Sigmoid colon (tissue), 7 donors: ENCODE measurements around the gene VTI1B. TPM values are rescaled to one million over a fixed set of nuclear protein-coding genes. Genes with fewer than 3 reads are reported as not detected.
A peak's percentile ranks its signal among the peaks of the same experiment; 100 is the strongest.

Source experiments
- DNase-seq: peaks from one replicate; pipeline ENCODE4 v3.0.0-alpha.2; 2019
- H3K27ac ChIP-seq, 4 donors: fragments of 200-600 bp; sonication (generic); one replicate each; pipeline ENCODE4 v1.5.1; 2016 to 2019; ENCODE audit warnings: mild to moderate bottlenecking in 1 of 4
- H3K27me3 ChIP-seq, 3 donors: fragments of 200-600 bp; sonication (generic); one replicate each; pipeline ENCODE4 v1.5.1; 2019; ENCODE audit warnings: mild to moderate bottlenecking in 1 of 3
- H3K36me3 ChIP-seq, 4 donors: fragments of 200-600 bp; sonication (generic); one replicate each; pipeline ENCODE4 v1.5.1; 2016 to 2019
- H3K4me1 ChIP-seq, 4 donors: fragments of 200-600 bp; sonication (generic); one replicate each; pipeline ENCODE4 v1.5.1; 2017 to 2019
- H3K4me3 ChIP-seq, 4 donors: fragments of 200-600 bp; sonication (generic); one replicate each; pipeline ENCODE4 v1.5.1; 2017 to 2019; ENCODE audit warnings: mild to moderate bottlenecking in 2 of 4, moderate library complexity in 1 of 4
- H3K9me3 ChIP-seq, 4 donors: fragments of 200-600 bp in 3 of 4; sonication (generic) in 3 of 4; one replicate each; pipeline versions ENCODE4 v1.5.1 to v1.6.1; 2013 to 2019
- EP300 ChIP-seq, 4 donors: sonication (generic); formaldehyde crosslinking; IDR thresholded peaks; one replicate each; pipeline ENCODE4 v1.6.1; 2017; ENCODE audit warnings: antibody characterized with exemption in 4 of 4
- POLR2A ChIP-seq, 2 donors: fragments of 450-650 bp; IDR thresholded peaks; one replicate each; pipeline ENCODE4 v1.6.1; 2016; ENCODE audit warnings: antibody characterized with exemption in 2 of 2, mild to moderate bottlenecking in 2 of 2, moderate library complexity in 2 of 2
- POLR2AphosphoS5 ChIP-seq, 4 donors: sonication (generic); formaldehyde crosslinking; IDR thresholded peaks; one replicate each; pipeline ENCODE4 v1.6.1; 2017; ENCODE audit warnings: antibody characterized with exemption in 4 of 4
- whole genome bisulfite sequencing, 2 donors: extraction: QIAGEN DNeasy Blood & Tissue Kit; methylation state at CpG; one replicate each; pipeline ENCODE4 v1.1.7; 2013; 5-methylcytosine and 5-hydroxymethylcytosine counted together
- intact Hi-C: fragments of 100-400 bp; cut with DNase I; formaldehyde crosslinking; loops from one replicate; pipeline ENCODE4 v1.15.1; 2023
- polyA plus RNA-seq, 3 donors: library from polyadenylated mRNA; stranded (reverse); fragments of 200-250 nt; gene quantifications; one replicate each; pipeline ENCODE4 v1.2.3, GENCODE V29; 2013
- total RNA-seq, 4 donors: library from RNA; depleted of rRNA; stranded (reverse); fragments of >200 nt; gene quantifications; one replicate each; pipeline ENCODE4 v1.1.0, GENCODE V29; 2016
- TF ChIP-seq, protein P1 (sequence below), 4 experiments: fragments of 450-650 bp in 3 of 4; fragments of 200-600 bp in 1 of 4; IDR thresholded peaks; one replicate each; pipeline ENCODE4 v1.5.1; 2016 to 2019; ENCODE audit warnings: antibody characterized with exemption in 4 of 4, mild to moderate bottlenecking in 3 of 4, moderate library complexity in 2 of 4
- donor health status: healthy with polysubstance abuse.
- donor health status: Bipolar disorder and iron deficiency.
- donor health status: healthy.

VTI1B gene
- total and polyA plus RNA-seq, 7 donors: 58.6 to 148 (median 109) TPM

DNA sequence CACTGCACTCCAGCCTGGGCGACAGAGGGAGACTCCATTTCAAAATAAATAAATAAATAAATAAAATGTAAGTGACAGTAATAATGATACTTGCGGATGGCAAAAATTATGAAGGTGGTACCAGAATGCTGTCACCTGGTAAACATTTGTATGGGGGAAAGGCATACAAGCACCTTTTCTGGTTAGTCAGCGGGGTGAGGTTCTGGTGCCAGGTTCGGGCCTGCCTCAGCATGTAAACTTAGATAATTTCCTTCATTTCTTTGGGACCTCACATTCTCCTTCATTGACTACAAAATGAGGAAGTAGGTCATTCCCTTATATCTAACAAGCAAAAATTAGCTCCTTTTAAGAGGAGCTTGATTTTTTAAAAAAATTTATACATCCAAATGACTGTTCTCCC lies 10.8 kb downstream of the VTI1B start:
- Histone ChIP-seq H3K4me3 (no peak overlapping the region), H3K9me3 (no peaks in the 10 kb centered on the region), H3K4me1 (peaks cover 0 to 19% (median 5%) of the 10 kb centered on the region in 4 donors), H3K27me3 (no peaks in the 10 kb centered on the region), H3K27ac (no peak overlapping the region), H3K36me3 (peaks cover 0 to 15% (median 7%) of the 10 kb centered on the region in 4 donors)
- intact Hi-C loops: no loop called here
- 80 to 93% methylated on average over 4 of the region's 4 CpGs for WGBS, 2 donors
- TF ChIP-seq, protein P1, sequence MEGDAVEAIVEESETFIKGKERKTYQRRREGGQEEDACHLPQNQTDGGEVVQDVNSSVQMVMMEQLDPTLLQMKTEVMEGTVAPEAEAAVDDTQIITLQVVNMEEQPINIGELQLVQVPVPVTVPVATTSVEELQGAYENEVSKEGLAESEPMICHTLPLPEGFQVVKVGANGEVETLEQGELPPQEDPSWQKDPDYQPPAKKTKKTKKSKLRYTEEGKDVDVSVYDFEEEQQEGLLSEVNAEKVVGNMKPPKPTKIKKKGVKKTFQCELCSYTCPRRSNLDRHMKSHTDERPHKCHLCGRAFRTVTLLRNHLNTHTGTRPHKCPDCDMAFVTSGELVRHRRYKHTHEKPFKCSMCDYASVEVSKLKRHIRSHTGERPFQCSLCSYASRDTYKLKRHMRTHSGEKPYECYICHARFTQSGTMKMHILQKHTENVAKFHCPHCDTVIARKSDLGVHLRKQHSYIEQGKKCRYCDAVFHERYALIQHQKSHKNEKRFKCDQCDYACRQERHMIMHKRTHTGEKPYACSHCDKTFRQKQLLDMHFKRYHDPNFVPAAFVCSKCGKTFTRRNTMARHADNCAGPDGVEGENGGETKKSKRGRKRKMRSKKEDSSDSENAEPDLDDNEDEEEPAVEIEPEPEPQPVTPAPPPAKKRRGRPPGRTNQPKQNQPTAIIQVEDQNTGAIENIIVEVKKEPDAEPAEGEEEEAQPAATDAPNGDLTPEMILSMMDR (IDR thresholded peaks at IDR 0.05): no peak
- TF ChIP-seq POLR2AphosphoS5 (IDR thresholded peaks at IDR 0.05) (no peak), EP300 (IDR thresholded peaks at IDR 0.05) (no peak), POLR2A (IDR thresholded peaks at IDR 0.05) (no peak)
- DNase-seq: no peak

DNA sequence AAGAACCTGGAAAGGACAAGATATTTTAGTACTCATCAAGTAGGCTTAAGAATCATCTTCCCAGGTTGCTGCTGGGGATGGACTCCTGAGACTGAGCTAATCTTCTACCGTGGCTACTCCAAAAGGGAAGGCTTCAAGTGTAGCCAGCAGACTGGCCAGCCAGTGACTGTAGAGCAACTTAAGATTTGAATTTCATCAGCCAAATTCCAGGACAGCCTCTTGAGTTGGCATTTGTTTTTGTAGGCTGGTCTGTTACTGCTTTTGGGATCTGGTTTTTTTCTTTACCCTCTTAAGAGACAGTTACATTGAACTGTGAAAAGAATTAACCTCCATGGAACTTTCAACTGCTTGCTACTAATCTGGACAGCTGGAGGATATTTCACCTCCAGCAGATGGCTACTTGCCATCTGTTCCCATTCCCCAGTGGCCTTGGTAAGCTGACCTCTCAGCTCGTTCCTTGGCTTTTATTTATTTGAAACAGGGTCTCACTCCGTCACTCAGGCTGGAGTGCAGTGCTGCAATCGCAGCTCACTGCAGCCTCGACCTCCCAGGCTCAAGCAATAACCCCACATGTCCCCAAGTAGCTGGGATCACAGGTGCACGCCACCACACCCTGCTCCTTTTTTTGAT lies 20.7 kb downstream of the VTI1B start:
- peak; percentile 12 to 72 (median 54) for TF ChIP-seq POLR2AphosphoS5 (IDR thresholded peaks at IDR 0.05)
- TF ChIP-seq, protein P1 (IDR thresholded peaks at IDR 0.05): no peak
- Histone ChIP-seq H3K27me3 (no peaks in the 10 kb centered on the region), H3K9me3 (no peaks in the 10 kb centered on the region), H3K4me3 (no peak overlapping the region), H3K4me1 (peaks cover 0 to 35% (median 15%) of the 10 kb centered on the region in 4 donors), H3K36me3 (peaks cover 15 to 93% (median 44%) of the 10 kb centered on the region in 4 donors), H3K27ac (peak overlapping the region in 3 of 4 donors; percentile 63 to 74 (median 73))
- peak; percentile 69 for DNase-seq
- intact Hi-C loops: no loop called here
- WGBS, 2 donors: 87 to 94% methylated on average over 6 of the region's 6 CpGs

DNA sequence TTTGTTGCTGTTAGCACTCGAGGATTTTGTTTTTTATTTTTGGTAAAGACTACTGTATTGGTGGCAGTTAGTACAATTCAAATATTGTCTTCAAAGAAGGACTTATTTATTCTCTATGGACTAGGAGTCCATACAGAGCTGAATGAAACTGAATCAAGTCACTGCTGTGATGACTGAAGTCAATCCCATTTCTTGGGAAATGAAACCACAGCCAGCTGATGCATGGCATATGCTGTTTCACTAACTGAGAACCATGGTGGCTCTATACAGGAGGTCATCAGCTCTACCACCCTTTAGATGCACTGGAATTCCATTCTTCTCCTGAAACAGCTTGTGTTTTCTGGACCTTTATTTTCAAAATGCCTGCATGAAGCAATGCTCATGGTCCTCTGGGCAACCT lies 22.2 kb downstream of the VTI1B start:
- Histone ChIP-seq H3K36me3 (peaks cover 12 to 98% (median 40%) of the 10 kb centered on the region in 4 donors), H3K4me3 (no peak overlapping the region), H3K27me3 (no peaks in the 10 kb centered on the region), H3K4me1 (peaks cover 0 to 35% (median 15%) of the 10 kb centered on the region in 4 donors), H3K9me3 (no peaks in the 10 kb centered on the region), H3K27ac (no peak overlapping the region)
- WGBS, 2 donors: 83 to 95% methylated on average over 1 of the region's 1 CpG
- intact Hi-C loops: no loop called here
- DNase-seq: no peak
- TF ChIP-seq, protein P1 (IDR thresholded peaks at IDR 0.05): no peak

DNA sequence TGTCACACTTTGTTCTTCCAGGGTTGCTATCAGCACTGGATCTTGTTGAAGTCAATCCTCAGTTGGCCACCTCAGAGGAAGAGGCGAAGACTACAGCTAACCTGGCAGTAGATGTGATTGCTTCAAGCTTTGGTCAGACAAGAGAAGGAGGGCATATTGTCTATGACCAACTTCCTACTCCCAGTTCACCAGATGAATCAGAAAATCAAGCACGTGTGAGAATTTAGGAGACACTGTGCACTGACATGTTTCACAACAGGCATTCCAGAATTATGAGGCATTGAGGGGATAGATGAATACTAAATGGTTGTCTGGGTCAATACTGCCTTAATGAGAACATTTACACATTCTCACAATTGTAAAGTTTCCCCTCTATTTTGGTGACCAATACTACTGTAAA lies 23.7 kb downstream of the VTI1B start:
- Histone ChIP-seq H3K36me3 (peaks cover 3 to 98% (median 27%) of the 10 kb centered on the region in 4 donors), H3K4me1 (peaks cover 0 to 35% (median 15%) of the 10 kb centered on the region in 4 donors), H3K9me3 (no peaks in the 10 kb centered on the region), H3K4me3 (no peak overlapping the region), H3K27ac (peak overlapping the region in 1 of 4 donors; percentile 8), H3K27me3 (no peaks in the 10 kb centered on the region)
- no peak for DNase-seq
- intact Hi-C loops: no loop called here
- TF ChIP-seq POLR2A (IDR thresholded peaks at IDR 0.05) (no peak), POLR2AphosphoS5 (IDR thresholded peaks at IDR 0.05) (no peak), EP300 (IDR thresholded peaks at IDR 0.05) (no peak)
- TF ChIP-seq, protein P1 (IDR thresholded peaks at IDR 0.05): no peak
- 82 to 95% methylated on average over 2 of the region's 2 CpGs for WGBS, 2 donors

DNA sequence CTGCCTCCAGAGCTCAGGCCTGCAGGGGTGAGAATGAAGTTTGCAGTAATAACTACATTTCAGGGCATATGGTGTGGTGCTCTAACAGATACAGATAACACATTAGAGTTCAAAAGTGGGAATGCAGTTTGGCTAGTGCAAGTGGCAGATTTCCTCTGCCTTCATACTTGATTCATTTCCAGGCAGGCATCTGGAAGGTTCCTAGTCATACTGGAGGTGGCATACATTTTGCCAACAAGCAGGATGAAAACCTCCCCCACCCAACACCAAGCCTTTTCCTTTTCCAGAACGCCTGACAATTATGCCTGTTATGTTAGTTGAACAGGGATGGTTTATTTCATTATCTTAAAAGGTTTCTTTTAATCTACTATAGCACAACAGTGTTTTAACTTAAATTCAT lies 24.3 kb downstream of the VTI1B start:
- TF ChIP-seq POLR2AphosphoS5 (IDR thresholded peaks at IDR 0.05) (no peak), POLR2A (IDR thresholded peaks at IDR 0.05) (no peak), EP300 (IDR thresholded peaks at IDR 0.05) (no peak)
- TF ChIP-seq, protein P1 (IDR thresholded peaks at IDR 0.05): no peak
- Histone ChIP-seq H3K9me3 (no peaks in the 10 kb centered on the region), H3K4me1 (peaks cover 0 to 37% (median 15%) of the 10 kb centered on the region in 4 donors), H3K36me3 (peaks cover 3 to 93% (median 24%) of the 10 kb centered on the region in 4 donors), H3K4me3 (no peak overlapping the region), H3K27me3 (no peaks in the 10 kb centered on the region), H3K27ac (peak overlapping the region in 2 of 4 donors; percentile 8 to 24)
- no peak for DNase-seq
- intact Hi-C loops: no loop called here
- 90 to 97% methylated on average over 1 of the region's 1 CpG for WGBS, 2 donors
